ENCODE data around the gene KCNIP4. TPM values are rescaled to one million over a fixed set of nuclear protein-coding genes. Genes with fewer than 3 reads are reported as not detected.

Gene KCNIP4
- total RNA-seq, 3 donors from 2014 or later = 0.96 to 11.3 (median 2.4) TPM

- intact Hi-C loops (cut with DNase I, micrococcal nuclease) = no loop called here
- no peak overlapping the region for H3K4me3 ChIP-seq
- ATAC-seq (no peak), DNase-seq (no peak)
- TF ChIP-seq CTCF (IDR thresholded peaks at IDR 0.05) = no peak
- no peaks in the 10 kb centered on the region for H3K9me3 ChIP-seq
- no peaks in the 10 kb centered on the region for H3K36me3 ChIP-seq (ENCODE audit: low read depth)
- no peaks in the 10 kb centered on the region for H3K4me1 ChIP-seq (ENCODE audit: low read depth)
Measured at GRCh38 chr4:20925176-20925575, 1023.4 kb downstream of the KCNIP4 start.

GRCh38 chr4:20922962-20923361 is 1025.6 kb downstream of the KCNIP4 start:
- Histone ChIP-seq H3K4me3 (no peak overlapping the region), H3K9me3 (no peaks in the 10 kb centered on the region), H3K4me1 (ENCODE audit: low read depth) (no peaks in the 10 kb centered on the region), H3K36me3 (ENCODE audit: low read depth) (no peaks in the 10 kb centered on the region)
- intact Hi-C loops (cut with DNase I, micrococcal nuclease) = no loop called here
- ATAC-seq (no peak), DNase-seq (no peak)
- TF ChIP-seq CTCF (IDR thresholded peaks at IDR 0.05) = no peak

GRCh38 chr4:20916106-20916505 is 1032.5 kb downstream of the KCNIP4 start:
- Histone ChIP-seq H3K4me3 (no peak overlapping the region), H3K4me1 (ENCODE audit: low read depth) (no peaks in the 10 kb centered on the region), H3K9me3 (no peaks in the 10 kb centered on the region), H3K36me3 (ENCODE audit: low read depth) (no peaks in the 10 kb centered on the region)
- DNase-seq (peak in 1 of 3 donors; percentile 19), ATAC-seq (no peak)
- TF ChIP-seq CTCF (IDR thresholded peaks at IDR 0.05) = no peak
- intact Hi-C loops (cut with DNase I, micrococcal nuclease) = no loop called here

GRCh38 chr4:20904966-20905365 is 1043.6 kb downstream of the KCNIP4 start:
- no peak for TF ChIP-seq CTCF (IDR thresholded peaks at IDR 0.05)
- intact Hi-C loops (cut with DNase I, micrococcal nuclease) = no loop called here

GRCh38 chr4:20901851-20902250 is 1046.7 kb downstream of the KCNIP4 start:
- no peak for ATAC-seq
- intact Hi-C loops (cut with DNase I, micrococcal nuclease) = no loop called here
- no peak for DNase-seq
- Histone ChIP-seq H3K36me3 (ENCODE audit: low read depth) (no peaks in the 10 kb centered on the region), H3K4me3 (no peak overlapping the region), H3K4me1 (ENCODE audit: low read depth) (no peaks in the 10 kb centered on the region), H3K9me3 (no peaks in the 10 kb centered on the region)
- TF ChIP-seq CTCF (IDR thresholded peaks at IDR 0.05) = no peak

More at GRCh38 chr4:20904966-20905365, 1043.6 kb downstream of the KCNIP4 start:
- Histone ChIP-seq H3K9me3 (no peaks in the 10 kb centered on the region), H3K36me3 (ENCODE audit: low read depth) (no peaks in the 10 kb centered on the region), H3K4me1 (ENCODE audit: low read depth) (no peaks in the 10 kb centered on the region), H3K4me3 (no peak overlapping the region)
- DNase-seq = no peak
- ATAC-seq = no peak

GRCh38 chr4:20899591-20899990 is 1049.0 kb downstream of the KCNIP4 start:
- ATAC-seq = no peak
- intact Hi-C loops (cut with DNase I, micrococcal nuclease) = no loop called here
- TF ChIP-seq CTCF (IDR thresholded peaks at IDR 0.05) = no peak

More at GRCh38 chr4:20899591-20899990, 1049.0 kb downstream of the KCNIP4 start:
- H3K4me3 ChIP-seq = no peak overlapping the region
- DNase-seq = no peak
- no peaks in the 10 kb centered on the region for H3K36me3 ChIP-seq (ENCODE audit: low read depth)
- H3K4me1 ChIP-seq (ENCODE audit: low read depth) = no peaks in the 10 kb centered on the region
- H3K9me3 ChIP-seq = no peaks in the 10 kb centered on the region
